HG02938 (cell line): ENCODE measurements around the gene PCDHGB2.
"Not testable (repeated sequence)": the region's sequence is repeated elsewhere in the genome, so short reads cannot be mapped to it uniquely, and the experiment has no call there.

Source experiments
- ATAC-seq: cut with Tn5 transposase; IDR thresholded peaks from one replicate; pipeline ENCODE4 v1.9.1; 2021; ENCODE audit warnings: mild to moderate bottlenecking, moderate library complexity; ENCODE audit not compliant: unreplicated experiment

Gene PCDHGB2

DNA sequence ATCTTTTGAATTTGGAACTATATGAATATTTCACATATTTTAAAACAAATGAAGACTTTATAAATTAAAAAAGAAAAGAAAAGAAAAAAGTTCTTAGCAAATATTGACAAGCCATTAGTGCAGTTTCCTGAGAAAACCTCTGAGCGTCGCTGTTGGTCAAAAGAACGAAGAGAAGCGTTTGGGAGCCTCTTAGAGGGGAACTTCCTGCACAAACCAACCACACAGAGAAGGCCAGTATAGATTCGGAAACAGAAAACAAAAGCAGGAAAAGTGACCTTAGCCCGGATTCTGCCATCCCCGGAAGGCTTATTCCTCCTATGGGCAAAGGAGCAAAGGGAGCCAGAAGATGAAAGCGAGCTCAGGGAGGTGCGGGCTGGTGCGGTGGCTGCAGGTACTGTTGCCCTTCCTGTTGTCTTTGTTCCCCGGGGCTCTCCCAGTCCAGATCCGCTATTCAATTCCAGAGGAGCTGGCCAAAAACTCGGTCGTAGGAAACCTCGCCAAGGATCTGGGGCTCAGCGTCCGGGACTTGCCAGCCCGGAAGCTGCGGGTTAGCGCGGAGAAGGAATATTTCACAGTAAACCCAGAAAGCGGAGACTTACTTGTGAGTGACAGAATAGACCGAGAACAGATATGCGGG lies at the start of gene PCDHGB2:
PCDHGB2 (plus strand) TSS at position 205 of the 637 bp plus-strand sequence; CDS start at position 347, 142 bp downstream.
- peak; percentile 78 for ATAC-seq

DNA sequence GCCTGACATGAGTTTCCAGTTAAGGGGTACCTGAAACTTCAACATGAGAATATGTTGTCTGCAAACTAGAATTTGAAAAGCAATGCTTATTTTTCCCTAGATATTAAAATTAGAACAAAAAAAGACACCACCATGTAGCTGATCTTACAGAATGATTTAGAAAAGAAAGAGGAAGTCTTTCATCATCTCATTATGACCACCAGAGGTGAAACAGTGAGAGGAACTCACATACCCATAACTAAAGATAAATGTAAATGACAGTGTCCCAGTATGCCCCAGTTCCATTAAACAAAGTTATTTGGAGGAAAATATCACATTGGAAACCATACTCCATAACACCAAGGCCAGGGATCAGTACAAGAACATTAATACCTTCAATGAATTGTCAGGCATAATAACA lies 46.1 kb upstream of the PCDHGB2 start:
- ATAC-seq: no peak

- not testable (repeated sequence) for ATAC-seq
Observed at GRCh38 chr5:141316963-141317362, 42.8 kb upstream of the PCDHGB2 start.

GRCh38 chr5:141319202-141319601 lies 40.6 kb upstream of the PCDHGB2 start:
- ATAC-seq: no peak

DNA sequence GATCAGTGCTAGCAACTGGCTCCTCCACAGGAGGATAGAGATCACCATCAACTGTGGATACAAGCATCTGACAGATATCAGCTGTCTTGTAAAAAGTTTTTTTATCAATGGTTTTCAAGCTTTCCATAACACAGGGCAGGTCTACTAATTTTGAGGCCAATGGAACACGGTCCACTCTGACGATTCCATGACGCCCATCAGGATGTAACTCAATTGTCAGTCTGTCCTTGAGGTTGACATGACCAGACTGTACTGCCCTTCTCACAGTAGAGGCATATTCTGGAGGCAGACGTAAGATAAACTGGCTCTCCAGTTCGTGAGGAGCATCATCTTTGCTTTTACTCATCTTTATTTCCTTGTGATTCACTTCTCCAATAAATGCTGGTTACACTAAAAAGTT lies 40.1 kb upstream of the PCDHGB2 start:
- ATAC-seq: no peak

GRCh38 chr5:141320225-141321169 lies 39.3 kb upstream of the PCDHGB2 start, which contains the start of gene TAF7:
Gene TAF7 (minus strand): TSS chr5:141320784. CDS start chr5:141320044, 740 bp downstream.
- peak; percentile 91 for ATAC-seq

DNA sequence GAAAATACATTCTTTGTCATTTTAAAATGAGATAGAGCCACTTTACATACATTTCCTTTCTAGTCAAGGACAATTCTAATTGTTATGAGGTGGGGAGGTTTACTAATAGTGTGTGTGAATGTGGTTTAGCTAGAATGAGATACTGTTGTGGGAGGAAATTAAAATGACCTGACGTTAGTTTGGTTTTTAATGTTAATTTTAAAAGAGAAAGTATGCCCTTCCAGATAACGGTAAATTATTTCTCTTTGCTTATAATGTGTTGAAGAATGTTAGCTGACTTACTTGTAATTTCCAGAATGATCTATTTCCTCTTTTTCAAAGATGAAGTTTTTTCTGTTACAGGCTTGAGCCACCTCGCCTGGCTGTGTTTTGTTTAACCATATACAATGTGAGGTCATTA lies 37.5 kb upstream of the PCDHGB2 start:
- ATAC-seq: no peak

GRCh38 chr5:141326088-141326854 lies 33.5 kb upstream of the PCDHGB2 start:
- ATAC-seq: peak; percentile 82

DNA sequence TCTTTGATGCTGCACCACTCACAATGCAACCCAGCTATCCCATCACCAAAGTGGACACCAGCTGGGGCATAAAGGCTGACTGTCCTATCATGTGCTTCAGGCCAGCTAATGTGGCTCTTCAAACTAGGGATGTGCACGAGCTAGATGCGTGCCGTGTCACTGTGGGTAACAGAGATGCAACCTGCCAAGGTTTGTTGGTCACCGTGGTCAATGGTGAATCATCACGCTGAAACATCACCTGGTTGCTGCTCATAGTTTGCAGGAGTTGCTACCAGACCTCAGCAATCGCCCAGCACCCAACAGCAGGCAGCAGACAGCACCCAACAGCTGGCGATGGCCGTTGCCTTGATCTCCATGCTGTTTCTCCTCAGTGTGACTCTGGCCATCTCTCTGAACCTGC lies 31.6 kb upstream of the PCDHGB2 start:
- no peak for ATAC-seq

DNA sequence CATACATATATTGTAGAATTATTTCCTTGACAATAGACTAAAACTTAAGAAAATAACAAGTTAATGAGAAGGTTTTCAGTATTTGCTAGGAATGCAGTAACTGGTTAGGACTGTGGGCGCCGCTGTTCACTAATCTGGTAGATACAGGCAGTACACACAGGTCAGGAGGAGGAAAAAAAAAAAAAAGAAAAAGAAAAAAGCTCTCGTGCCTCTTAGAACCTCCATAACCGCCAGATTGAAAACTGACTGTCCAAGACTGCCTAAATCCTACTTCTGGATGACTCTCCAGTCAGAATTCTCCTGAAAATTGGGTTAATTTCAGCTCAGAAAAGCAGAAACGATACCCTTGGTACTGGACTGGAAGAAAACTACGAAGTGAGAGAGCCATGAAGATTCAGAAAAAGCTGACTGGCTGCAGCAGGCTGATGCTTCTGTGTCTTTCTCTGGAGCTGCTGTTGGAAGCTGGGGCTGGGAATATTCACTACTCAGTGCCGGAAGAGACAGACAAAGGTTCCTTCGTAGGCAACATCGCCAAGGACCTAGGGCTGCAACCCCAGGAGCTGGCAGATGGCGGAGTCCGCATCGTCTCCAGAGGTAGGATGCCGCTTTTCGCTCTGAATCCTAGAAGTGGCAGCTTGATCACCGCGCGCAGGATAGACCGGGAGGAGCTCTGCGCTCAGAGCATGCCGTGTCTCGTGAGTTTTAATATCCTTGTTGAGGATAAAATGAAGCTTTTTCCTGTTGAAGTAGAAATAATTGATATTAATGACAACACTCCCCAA lies 29.3 kb upstream of the PCDHGB2 start, which contains the start of gene PCDHGA1:
PCDHGA1 (plus strand) TSS at position 216 of the 782 bp plus-strand sequence.
- ATAC-seq: no peak

- ATAC-seq: not testable (repeated sequence)
Observed at GRCh38 chr5:141332571-141332970, 27.2 kb upstream of the PCDHGB2 start.

GRCh38 chr5:141338538-141339306 lies 21.1 kb upstream of the PCDHGB2 start, which contains the start of gene PCDHGA2:
Gene PCDHGA2 (plus strand): TSS chr5:141338760.
- no peak for ATAC-seq

GRCh38 chr5:141340781-141341354 lies 18.9 kb upstream of the PCDHGB2 start:
- ATAC-seq: not testable (repeated sequence)

DNA sequence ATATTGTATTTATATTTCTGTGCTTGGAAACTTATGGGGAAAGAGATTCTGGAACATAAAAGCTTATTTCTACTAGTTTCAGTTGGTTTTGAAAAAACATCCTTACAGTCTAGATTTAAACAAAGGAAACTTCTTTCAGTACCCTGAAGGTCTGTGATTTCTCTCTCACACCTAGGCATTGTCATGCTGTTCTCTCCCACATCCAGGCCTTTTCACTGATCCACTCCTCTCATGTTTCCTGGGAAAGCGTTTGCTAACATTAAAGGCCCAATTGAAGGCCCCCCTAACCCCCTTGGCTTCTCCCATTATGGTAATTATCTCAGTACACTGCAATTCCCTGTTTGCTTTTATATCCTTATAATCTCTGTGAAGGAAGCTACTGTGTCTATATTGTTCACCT lies 17.0 kb upstream of the PCDHGB2 start:
- ATAC-seq: no peak

DNA sequence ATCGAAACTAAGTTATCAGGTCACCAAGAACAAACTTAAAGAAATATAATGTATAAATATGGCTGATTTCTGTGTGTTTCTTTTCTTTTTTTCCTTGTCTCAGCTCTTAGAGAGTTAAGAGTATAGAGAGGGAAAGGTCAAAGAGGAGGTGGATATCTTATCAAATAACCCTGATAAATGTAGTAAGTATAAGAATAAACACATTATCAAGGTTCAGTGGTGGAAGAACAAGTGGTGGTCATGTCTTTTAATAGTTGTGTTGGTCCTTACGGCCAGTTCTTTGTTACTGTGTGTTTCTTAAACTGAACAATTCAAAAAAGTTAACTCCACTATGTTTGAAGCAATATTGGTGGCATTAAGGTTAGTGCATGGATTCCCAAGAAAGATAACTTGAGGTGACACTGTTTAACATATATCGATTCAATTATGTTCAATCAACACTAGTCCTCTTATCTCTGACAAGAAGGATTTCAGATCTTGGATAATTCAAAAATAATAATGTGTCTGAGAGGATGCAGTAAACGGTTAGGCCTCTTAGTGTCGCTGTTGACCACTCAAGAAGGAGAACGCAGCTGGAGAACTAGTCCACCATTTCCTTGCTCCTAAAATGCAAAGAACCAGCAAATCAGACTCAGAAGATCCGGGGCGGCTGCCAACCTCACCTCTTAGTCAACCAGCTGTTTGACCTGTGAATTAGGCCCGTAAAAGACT lies 16.4 kb upstream of the PCDHGB2 start, which contains the start of gene PCDHGA3:
PCDHGA3 (plus strand) TSS at position 588 of the 711 bp plus-strand sequence. CDS start 205 bp downstream, outside the sequence.
- no peak for ATAC-seq

GRCh38 chr5:141343953-141344463 lies 15.8 kb upstream of the PCDHGB2 start:
- no peak for ATAC-seq

DNA sequence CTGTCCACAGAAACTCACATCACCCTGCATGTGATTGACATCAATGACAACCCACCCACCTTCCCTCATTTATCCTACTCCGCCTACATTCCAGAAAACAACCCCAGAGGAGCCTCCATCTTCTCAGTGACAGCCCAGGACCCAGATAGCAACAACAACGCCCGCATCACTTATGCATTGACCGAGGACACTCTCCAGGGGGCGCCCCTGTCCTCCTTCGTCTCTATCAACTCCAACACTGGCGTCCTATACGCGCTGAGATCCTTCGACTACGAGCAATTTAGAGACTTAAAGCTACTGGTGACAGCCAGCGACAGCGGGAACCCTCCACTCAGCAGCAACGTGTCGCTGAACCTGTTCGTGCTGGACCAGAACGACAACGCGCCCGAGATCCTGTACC lies 14.5 kb upstream of the PCDHGB2 start:
- ATAC-seq: no peak

DNA sequence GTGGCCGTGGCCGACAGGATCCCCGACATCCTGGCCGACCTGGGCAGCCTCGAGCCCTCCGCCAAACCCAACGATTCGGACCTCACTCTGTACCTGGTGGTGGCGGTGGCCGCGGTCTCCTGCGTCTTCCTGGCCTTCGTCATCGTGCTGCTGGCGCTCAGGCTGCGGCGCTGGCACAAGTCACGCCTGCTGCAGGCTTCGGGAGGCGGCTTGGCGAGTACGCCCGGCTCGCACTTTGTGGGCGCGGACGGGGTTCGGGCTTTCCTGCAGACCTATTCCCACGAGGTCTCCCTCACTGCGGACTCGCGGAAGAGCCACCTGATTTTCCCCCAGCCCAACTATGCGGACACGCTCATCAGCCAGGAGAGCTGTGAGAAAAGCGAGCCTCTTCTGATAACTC lies 13.8 kb upstream of the PCDHGB2 start:
- not testable (repeated sequence) for ATAC-seq
